A673 (cell line): Measurements from ENCODE around the gene TAS1R3.

Source experiments
- EZH2 ChIP-seq: fragments of 200-600 bp; sonication (generic); IDR thresholded peaks from 2 replicates; pipeline ENCODE4 v1.6.1; 2017; ENCODE audit warnings: borderline replicate concordance, low read depth, mild to moderate bottlenecking, mixed read lengths, antibody characterized with exemption, low read length; ENCODE audit not compliant: poor library complexity, severe bottlenecking
- TF ChIP-seq, protein P1 (sequence below): fragments of 300-800, 200-600 bp; sonication (generic); conservative IDR thresholded peaks from 2 replicates; pipeline ENCODE4 v1.5.1; 2017; ENCODE audit warnings: low read depth, mild to moderate bottlenecking, antibody characterized with exemption, low read length, moderate library complexity, mixed read lengths

DNA sequence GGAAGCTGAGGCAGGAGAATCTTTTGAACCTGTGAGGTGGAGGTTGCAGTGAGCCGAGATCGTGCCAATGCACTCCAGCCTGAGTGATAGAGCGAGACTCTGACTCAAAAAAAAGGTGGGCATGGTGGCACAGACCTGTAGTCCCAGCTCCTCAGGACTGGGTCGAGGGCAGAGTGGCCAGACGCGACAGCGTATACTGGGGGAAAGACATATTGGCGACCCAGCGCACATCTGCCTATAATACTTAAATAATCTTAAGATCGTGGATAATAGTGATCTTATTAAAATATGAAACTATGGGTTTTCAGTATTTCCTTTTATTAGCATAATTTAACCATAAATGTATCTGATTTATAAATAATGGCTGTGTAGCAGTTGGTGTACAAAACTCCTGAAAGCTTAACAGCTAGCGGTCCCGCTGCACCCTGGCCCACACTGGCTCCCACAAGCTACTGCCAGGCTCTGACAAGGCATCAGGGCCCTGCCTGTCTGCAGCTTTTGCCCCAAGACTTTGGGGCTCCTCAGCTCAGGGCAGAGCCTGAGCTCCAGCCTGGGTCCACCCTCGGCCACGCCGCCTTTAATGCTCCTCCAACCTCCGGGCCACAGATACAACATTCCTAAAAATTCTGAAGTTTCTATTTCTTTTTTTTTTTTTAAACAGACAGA is 46.6 kb downstream of the TAS1R3 start:
- TF ChIP-seq, protein P1, sequence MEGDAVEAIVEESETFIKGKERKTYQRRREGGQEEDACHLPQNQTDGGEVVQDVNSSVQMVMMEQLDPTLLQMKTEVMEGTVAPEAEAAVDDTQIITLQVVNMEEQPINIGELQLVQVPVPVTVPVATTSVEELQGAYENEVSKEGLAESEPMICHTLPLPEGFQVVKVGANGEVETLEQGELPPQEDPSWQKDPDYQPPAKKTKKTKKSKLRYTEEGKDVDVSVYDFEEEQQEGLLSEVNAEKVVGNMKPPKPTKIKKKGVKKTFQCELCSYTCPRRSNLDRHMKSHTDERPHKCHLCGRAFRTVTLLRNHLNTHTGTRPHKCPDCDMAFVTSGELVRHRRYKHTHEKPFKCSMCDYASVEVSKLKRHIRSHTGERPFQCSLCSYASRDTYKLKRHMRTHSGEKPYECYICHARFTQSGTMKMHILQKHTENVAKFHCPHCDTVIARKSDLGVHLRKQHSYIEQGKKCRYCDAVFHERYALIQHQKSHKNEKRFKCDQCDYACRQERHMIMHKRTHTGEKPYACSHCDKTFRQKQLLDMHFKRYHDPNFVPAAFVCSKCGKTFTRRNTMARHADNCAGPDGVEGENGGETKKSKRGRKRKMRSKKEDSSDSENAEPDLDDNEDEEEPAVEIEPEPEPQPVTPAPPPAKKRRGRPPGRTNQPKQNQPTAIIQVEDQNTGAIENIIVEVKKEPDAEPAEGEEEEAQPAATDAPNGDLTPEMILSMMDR, result no peak
- TF ChIP-seq EZH2, result no peak
